GM23248 (cell line): ENCODE data around the gene PDIK1L.

Experiments
- EZH2 ChIP-seq: fragments of 200-600 bp; sonication (generic); IDR thresholded peaks from 2 replicates; pipeline ENCODE4 v1.6.1; 2018; ENCODE audit warnings: antibody characterized with exemption, mild to moderate bottlenecking; ENCODE audit not compliant: insufficient read depth, poor library complexity, severe bottlenecking
- EZH2phosphoT487 ChIP-seq: fragments of 200-600 bp; sonication (generic); IDR thresholded peaks from 2 replicates; pipeline ENCODE4 v1.6.1; 2018; ENCODE audit warnings: antibody characterized with exemption, moderate library complexity, mild to moderate bottlenecking, low read depth; ENCODE audit not compliant: insufficient read depth

DNA sequence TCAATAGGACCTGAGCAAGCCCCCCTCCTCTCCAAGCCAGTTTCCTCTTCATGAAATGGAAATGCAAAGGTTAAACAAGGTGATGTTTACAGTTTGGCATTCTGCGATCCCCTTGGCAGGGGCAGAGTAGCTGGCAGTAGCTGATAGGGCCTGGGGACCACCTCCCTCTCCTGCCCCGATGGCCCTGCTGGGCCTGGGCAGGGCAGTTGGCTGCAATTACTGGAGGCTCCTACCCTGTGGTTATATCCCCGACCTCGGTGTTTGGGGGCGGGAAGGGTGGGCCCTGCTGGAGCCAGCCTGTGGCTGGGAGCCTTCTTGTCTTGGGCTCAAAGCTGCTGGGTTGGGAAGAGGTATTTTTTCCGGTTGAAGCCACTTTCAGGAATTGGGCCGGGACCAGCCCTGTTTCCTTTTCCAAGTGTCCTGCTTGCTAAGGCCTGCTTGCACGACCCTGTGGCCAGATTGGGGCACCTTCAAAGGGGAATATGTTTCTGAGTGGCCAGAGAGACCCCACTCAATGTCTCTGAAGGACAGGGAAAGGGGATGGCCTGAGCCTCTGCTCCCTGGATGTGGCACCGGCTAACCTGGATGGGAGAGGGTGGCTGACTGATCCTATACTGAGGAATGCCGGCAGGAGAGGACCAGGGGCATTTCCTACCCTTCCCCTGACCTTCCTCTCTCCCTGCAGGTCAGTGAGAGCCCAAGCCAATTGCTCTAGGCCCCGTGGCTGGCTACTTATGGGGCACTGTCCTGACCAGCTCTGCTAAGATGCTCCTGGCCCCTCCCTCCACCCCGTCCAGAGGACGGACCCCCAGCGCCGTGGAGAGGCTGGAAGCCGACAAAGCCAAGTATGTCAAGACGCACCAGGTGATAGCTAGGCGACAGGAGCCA, 49.1 kb downstream of the PDIK1L start:
- TF ChIP-seq EZH2 (no peak), EZH2phosphoT487 (no peak)
